ENCODE results near the gene CFAP92. TPM values are rescaled to one million over a fixed set of nuclear protein-coding genes. Genes with fewer than 3 reads are reported as not detected.

Gene CFAP92
- total and polyA plus RNA-seq, 10 donors = 0.29 to 3.1 (median 1.3) TPM

- H3K27ac ChIP-seq = no peak overlapping the region
- 86 to 90% (median 88%) methylated on average over 16 to 21 of the region's 21 CpGs for WGBS, 5 donors
- peaks cover 0 to 6% (median 0%) of the 10 kb centered on the region in 7 donors for H3K27me3 ChIP-seq (replicated peaks in 1 of 7)
- DNase-seq = no peak
- no peaks in the 10 kb centered on the region for H3K9me3 ChIP-seq
- TF ChIP-seq POLR2A (IDR thresholded peaks at IDR 0.05) (no peak), POLR2AphosphoS5 (IDR thresholded peaks at IDR 0.05) (no peak), CTCF (IDR thresholded peaks at IDR 0.05 in 8 of 11, conservative IDR thresholded peaks at IDR 0.05 in 3 of 11) (no peak)
- no peaks in the 10 kb centered on the region for H3K4me1 ChIP-seq
- intact Hi-C loops (cut with DNase I; ENCODE audit: low total_unique reads) = no loop called here
- no peak overlapping the region for H3K4me3 ChIP-seq
- no peaks in the 10 kb centered on the region for H3K36me3 ChIP-seq
Observed at GRCh38 chr3:128945041-128945877, 48.6 kb downstream of the CFAP92 start.

- H3K27me3 ChIP-seq (replicated peaks in 1 of 7) = peaks cover 0 to 6% (median 0%) of the 10 kb centered on the region in 7 donors
- no peaks in the 10 kb centered on the region for H3K4me1 ChIP-seq
- H3K9me3 ChIP-seq = no peaks in the 10 kb centered on the region
- H3K4me3 ChIP-seq = no peak overlapping the region
- no peak overlapping the region for H3K27ac ChIP-seq
- WGBS, 5 donors = 81 to 92% (median 90%) methylated on average over 14 to 15 of the region's 15 CpGs
- intact Hi-C loops (cut with DNase I; ENCODE audit: low total_unique reads) = no loop called here
- no peak for DNase-seq
- H3K36me3 ChIP-seq = no peaks in the 10 kb centered on the region
- TF ChIP-seq POLR2AphosphoS5 (IDR thresholded peaks at IDR 0.05) (no peak), POLR2A (IDR thresholded peaks at IDR 0.05) (no peak), CTCF (IDR thresholded peaks at IDR 0.05 in 8 of 11, conservative IDR thresholded peaks at IDR 0.05 in 3 of 11) (no peak)
Observed at GRCh38 chr3:128942161-128942952, 51.5 kb downstream of the CFAP92 start.

DNA sequence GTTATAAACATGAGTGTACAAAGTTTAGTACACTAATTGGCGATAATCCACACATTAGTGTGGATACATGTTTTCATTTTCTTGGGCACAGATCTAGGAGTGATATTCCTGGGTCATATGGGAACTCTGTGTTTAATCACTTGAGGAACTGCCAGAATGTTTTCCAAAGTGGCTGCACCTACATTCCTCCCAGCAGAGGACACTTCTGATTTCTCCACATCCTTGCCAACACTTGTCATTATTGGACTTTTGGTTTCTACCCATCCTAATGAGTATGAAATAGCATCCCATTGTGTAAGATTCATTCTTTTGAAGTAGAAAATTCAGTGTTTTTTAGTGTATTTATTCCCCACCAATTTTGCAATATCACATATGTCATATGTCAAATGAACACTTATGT lies 53.6 kb downstream of the CFAP92 start:
- H3K4me3 ChIP-seq = no peak overlapping the region
- no peaks in the 10 kb centered on the region for H3K4me1 ChIP-seq
- no peak for DNase-seq
- intact Hi-C loops (cut with DNase I; ENCODE audit: low total_unique reads) = no loop called here
- 89 to 100% (median 92%) methylated on average over 1 of the region's 1 CpG for WGBS, 5 donors
- no peak overlapping the region for H3K27ac ChIP-seq
- H3K27me3 ChIP-seq (replicated peaks in 1 of 7) = peaks cover 0 to 7% (median 0%) of the 10 kb centered on the region in 7 donors
- H3K9me3 ChIP-seq = no peaks in the 10 kb centered on the region
- TF ChIP-seq POLR2A (IDR thresholded peaks at IDR 0.05) = no peak
- no peaks in the 10 kb centered on the region for H3K36me3 ChIP-seq

DNA sequence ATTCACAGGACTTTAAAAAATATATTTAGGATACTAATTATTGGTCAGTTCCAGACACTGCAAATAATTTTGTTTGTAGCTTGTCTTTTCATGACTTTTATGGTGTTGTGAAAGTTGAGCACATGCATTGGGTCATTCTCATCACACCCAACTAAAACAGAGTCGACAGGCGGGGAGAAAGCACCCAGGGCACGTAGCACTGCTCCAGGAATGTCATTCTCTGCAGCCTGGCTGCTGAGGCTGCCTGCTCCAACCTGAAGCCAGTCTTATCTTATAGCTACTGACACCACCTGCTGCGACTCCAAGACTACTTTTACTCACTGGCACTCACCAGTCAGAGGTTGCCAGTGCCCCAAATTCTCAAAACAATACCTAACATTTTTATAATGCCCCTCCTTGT lies 57.5 kb downstream of the CFAP92 start:
- no peak for TF ChIP-seq POLR2A (IDR thresholded peaks at IDR 0.05)
- TF ChIP-seq CTCF (IDR thresholded peaks at IDR 0.05 in 8 of 11, conservative IDR thresholded peaks at IDR 0.05 in 3 of 11) = no peak
- no peak for TF ChIP-seq POLR2AphosphoS5 (IDR thresholded peaks at IDR 0.05)
- H3K36me3 ChIP-seq = no peaks in the 10 kb centered on the region
- no peak for DNase-seq
- WGBS, 5 donors = 68 to 89% (median 77%) methylated on average over 4 of the region's 4 CpGs
- intact Hi-C loops (cut with DNase I; ENCODE audit: low total_unique reads) = no loop called here
- peaks cover 0 to 16% (median 0%) of the 10 kb centered on the region in 7 donors for H3K27me3 ChIP-seq (replicated peaks in 1 of 7)
- H3K4me1 ChIP-seq = no peaks in the 10 kb centered on the region
- H3K9me3 ChIP-seq = no peaks in the 10 kb centered on the region
- H3K4me3 ChIP-seq = no peak overlapping the region
- H3K27ac ChIP-seq = no peak overlapping the region

All from spleen (tissue), 11 donors.